Activated CD8-positive, alpha-beta memory T cell treated with anti-CD3 and anti-CD28 coated beads, Interleukin-2, amount 50 U/mL, for 24 hours (primary cell): ENCODE data around the gene CST11.

Source experiments
- DNase-seq: peaks from one replicate; pipeline ENCODE4 v3.0.0-alpha.2; 2020; ENCODE audit errors: extremely low read depth

Gene CST11

GRCh38 chr20:23419995-23420901, 32.4 kb downstream of the CST11 start:
- DNase-seq: no peak

- DNase-seq: no peak
Observed at GRCh38 chr20:23419657-23419994, 33.0 kb downstream of the CST11 start.

- DNase-seq: no peak
Observed at GRCh38 chr20:23417861-23418260, 34.8 kb downstream of the CST11 start.

- DNase-seq: no peak
Observed at GRCh38 chr20:23415959-23416583, 36.6 kb downstream of the CST11 start.

GRCh38 chr20:23415555-23415954, 37.1 kb downstream of the CST11 start:
- no peak for DNase-seq

- DNase-seq: no peak
Observed at GRCh38 chr20:23414526-23415188, 38.0 kb downstream of the CST11 start.

- DNase-seq: no peak
Observed at GRCh38 chr20:23413862-23414422, 38.7 kb downstream of the CST11 start.

GRCh38 chr20:23412026-23412425, 40.6 kb downstream of the CST11 start:
- no peak for DNase-seq

- no peak for DNase-seq
Observed at GRCh38 chr20:23410916-23411695, 41.6 kb downstream of the CST11 start.

GRCh38 chr20:23409800-23410199, 42.9 kb downstream of the CST11 start:
- DNase-seq: no peak

GRCh38 chr20:23408957-23409356, 43.7 kb downstream of the CST11 start:
- DNase-seq: no peak

GRCh38 chr20:23407781-23408464, 44.8 kb downstream of the CST11 start:
- no peak for DNase-seq

- DNase-seq: no peak
Observed at GRCh38 chr20:23406880-23407279, 45.8 kb downstream of the CST11 start.

- no peak for DNase-seq
Observed at GRCh38 chr20:23404196-23404595, 48.5 kb downstream of the CST11 start.

- no peak for DNase-seq
Observed at GRCh38 chr20:23403751-23404150, 48.9 kb downstream of the CST11 start.

GRCh38 chr20:23401051-23401450, 51.6 kb downstream of the CST11 start:
- no peak for DNase-seq
